ENCODE measurements around the gene KCNK3. TPM values are rescaled to one million over a fixed set of nuclear protein-coding genes. Genes with fewer than 3 reads are reported as not detected.
A peak's percentile ranks its signal among the peaks of the same experiment; 100 is the strongest.
"Not testable (repeated sequence)": the region's sequence is repeated elsewhere in the genome, so short reads cannot be mapped to it uniquely, and the experiment has no call there.

The KCNK3 gene
- total RNA-seq, 1 donor: not detected

- Histone ChIP-seq H3K36me3 (ENCODE audit: insufficient read depth, low read length) (no peaks in the 10 kb centered on the region), H3K4me3 (ENCODE audit: insufficient read depth, low read length) (no peak overlapping the region), H3K79me2 (ENCODE audit: insufficient read depth, low read length) (no peaks in the 10 kb centered on the region), H4K20me1 (ENCODE audit: insufficient read depth, low read length) (no peaks in the 10 kb centered on the region), H3K4me2 (ENCODE audit: insufficient read depth, low read length) (no peak overlapping the region), H3K27ac (ENCODE audit: low read depth, low read length) (no peak overlapping the region), H2AFZ (ENCODE audit: low read length) (no peak overlapping the region), H3K4me1 (ENCODE audit: insufficient read depth, low read length) (no peaks in the 10 kb centered on the region), H3K27me3 (ENCODE audit: insufficient read depth, low read length) (peaks cover 10% of the 10 kb centered on the region), H3K9me3 (ENCODE audit: low read depth, low read length) (no peaks in the 10 kb centered on the region)
- TF ChIP-seq CTCF (IDR thresholded peaks at IDR 0.05; ENCODE audit: extremely low read depth, low read depth, low read length): no peak
- no peak for DNase-seq (ENCODE audit: insufficient read length, low spot score, missing footprints)
These were observed 35.3 kb upstream of the KCNK3 start for GRCh38 chr2:26657265-26657664.

GRCh38 chr2:26658691-26659346 is 33.7 kb upstream of the KCNK3 start:
- no peaks in the 10 kb centered on the region for H3K9me3 ChIP-seq (ENCODE audit: low read depth, low read length)
- H3K4me1 ChIP-seq (ENCODE audit: insufficient read depth, low read length): no peaks in the 10 kb centered on the region
- peak; percentile 55 for DNase-seq (ENCODE audit: insufficient read length, low spot score, missing footprints)
- no peak overlapping the region for H2AFZ ChIP-seq (ENCODE audit: low read length)
- H3K27ac ChIP-seq (ENCODE audit: low read depth, low read length): no peak overlapping the region
- H3K27me3 ChIP-seq (ENCODE audit: insufficient read depth, low read length): peaks cover 3% of the 10 kb centered on the region
- no peaks in the 10 kb centered on the region for H4K20me1 ChIP-seq (ENCODE audit: insufficient read depth, low read length)
- no peak for TF ChIP-seq CTCF (IDR thresholded peaks at IDR 0.05; ENCODE audit: extremely low read depth, low read depth, low read length)
- no peaks in the 10 kb centered on the region for H3K36me3 ChIP-seq (ENCODE audit: insufficient read depth, low read length)
- no peak overlapping the region for H3K4me3 ChIP-seq (ENCODE audit: insufficient read depth, low read length)
- no peaks in the 10 kb centered on the region for H3K79me2 ChIP-seq (ENCODE audit: insufficient read depth, low read length)
- H3K4me2 ChIP-seq (ENCODE audit: insufficient read depth, low read length): no peak overlapping the region

GRCh38 chr2:26660363-26660962 is 32.1 kb upstream of the KCNK3 start:
- H2AFZ ChIP-seq (ENCODE audit: low read length): no peak overlapping the region
- no peak for DNase-seq (ENCODE audit: insufficient read length, low spot score, missing footprints)
- TF ChIP-seq CTCF (IDR thresholded peaks at IDR 0.05; ENCODE audit: extremely low read depth, low read depth, low read length): no peak
- H4K20me1 ChIP-seq (ENCODE audit: insufficient read depth, low read length): no peaks in the 10 kb centered on the region
- H3K27ac ChIP-seq (ENCODE audit: low read depth, low read length): no peak overlapping the region
- H3K79me2 ChIP-seq (ENCODE audit: insufficient read depth, low read length): no peaks in the 10 kb centered on the region
- H3K36me3 ChIP-seq (ENCODE audit: insufficient read depth, low read length): no peaks in the 10 kb centered on the region
- no peak overlapping the region for H3K4me2 ChIP-seq (ENCODE audit: insufficient read depth, low read length)
- H3K27me3 ChIP-seq (ENCODE audit: insufficient read depth, low read length): peaks cover 9% of the 10 kb centered on the region
- H3K4me1 ChIP-seq (ENCODE audit: insufficient read depth, low read length): no peaks in the 10 kb centered on the region
- H3K9me3 ChIP-seq (ENCODE audit: low read depth, low read length): no peaks in the 10 kb centered on the region
- no peak overlapping the region for H3K4me3 ChIP-seq (ENCODE audit: insufficient read depth, low read length)

GRCh38 chr2:26665296-26665695 is 27.2 kb upstream of the KCNK3 start:
- not testable (repeated sequence) for H3K36me3 ChIP-seq (ENCODE audit: insufficient read depth, low read length); H3K4me3 ChIP-seq (ENCODE audit: insufficient read depth, low read length); H2AFZ ChIP-seq (ENCODE audit: low read length); H4K20me1 ChIP-seq (ENCODE audit: insufficient read depth, low read length); H3K9me3 ChIP-seq (ENCODE audit: low read depth, low read length); H3K79me2 ChIP-seq (ENCODE audit: insufficient read depth, low read length); H3K27ac ChIP-seq (ENCODE audit: low read depth, low read length); DNase-seq (ENCODE audit: insufficient read length, low spot score, missing footprints); H3K4me2 ChIP-seq (ENCODE audit: insufficient read depth, low read length)
- Histone ChIP-seq H3K27me3 (ENCODE audit: insufficient read depth, low read length) (peaks cover 11% of the 10 kb centered on the region), H3K4me1 (ENCODE audit: insufficient read depth, low read length) (peaks cover 13% of the 10 kb centered on the region)
